Measurements from ENCODE around the gene TMEM132D. TPM values are rescaled to one million over a fixed set of nuclear protein-coding genes. Genes with fewer than 3 reads are reported as not detected.

TMEM132D gene
- total and polyA plus RNA-seq, 5 donors from 2014 or later = not detected

GRCh38 chr12:129486931-129487330 lies 416.9 kb downstream of the TMEM132D start:
- no peaks in the 10 kb centered on the region for H3K27me3 ChIP-seq (ENCODE audit: control insufficient read depth, insufficient read depth, low read length)
- H3K4me3 ChIP-seq (ENCODE audit: low read depth, low read length) = no peak overlapping the region
- no peaks in the 10 kb centered on the region for H3K4me1 ChIP-seq (ENCODE audit: control insufficient read depth, insufficient read depth, low read length, poor library complexity, severe bottlenecking)
- H3K27ac ChIP-seq (ENCODE audit: insufficient read depth, low read length, poor library complexity, severe bottlenecking) = no peak overlapping the region
- Mint-ChIP-seq H3K4me3 (no peak overlapping the region), H3K36me3 (no peaks in the 10 kb centered on the region), H3K27me3 (no peaks in the 10 kb centered on the region), H3K9me3 (peaks cover 0 to 10% (median 2%) of the 10 kb centered on the region in 7 donors), H3K27ac (no peak overlapping the region), H3K4me1 (no peaks in the 10 kb centered on the region)
- no peak for DNase-seq
- no peak for ATAC-seq (ENCODE audit: low read depth in 2 of 2)
- H3K36me3 ChIP-seq (ENCODE audit: control insufficient read depth, insufficient read depth, low read length) = no peaks in the 10 kb centered on the region
- peaks cover 0 to 1% of the 10 kb centered on the region in 2 experiments for H3K9me3 ChIP-seq (ENCODE audit: control insufficient read depth in 2 of 2, low read length in 2 of 2)

GRCh38 chr12:129483111-129483893 lies 420.5 kb downstream of the TMEM132D start:
- H3K9me3 ChIP-seq (ENCODE audit: control insufficient read depth in 2 of 2, low read length in 2 of 2) = peaks cover 0 to 1% of the 10 kb centered on the region in 2 experiments
- H3K36me3 Mint-ChIP-seq = no peaks in the 10 kb centered on the region
- no peaks in the 10 kb centered on the region for H3K4me1 ChIP-seq (ENCODE audit: control insufficient read depth, insufficient read depth, low read length, poor library complexity, severe bottlenecking)
- DNase-seq (no peak), ATAC-seq (ENCODE audit: low read depth in 2 of 2) (no peak)
- H3K36me3 ChIP-seq (ENCODE audit: control insufficient read depth, insufficient read depth, low read length) = no peaks in the 10 kb centered on the region
- H3K27ac ChIP-seq (ENCODE audit: insufficient read depth, low read length, poor library complexity, severe bottlenecking) = no peak overlapping the region
- H3K27ac Mint-ChIP-seq = no peak overlapping the region
- H3K9me3 Mint-ChIP-seq = peaks cover 0 to 11% (median 2%) of the 10 kb centered on the region in 7 donors
- no peak overlapping the region for H3K4me3 ChIP-seq (ENCODE audit: low read depth, low read length)
- no peaks in the 10 kb centered on the region for H3K4me1 Mint-ChIP-seq
- no peaks in the 10 kb centered on the region for H3K27me3 ChIP-seq (ENCODE audit: control insufficient read depth, insufficient read depth, low read length)
- no peaks in the 10 kb centered on the region for H3K27me3 Mint-ChIP-seq
- H3K4me3 Mint-ChIP-seq = no peak overlapping the region

GRCh38 chr12:129481921-129482320 lies 421.9 kb downstream of the TMEM132D start:
- Histone ChIP-seq H3K4me3 (ENCODE audit: low read depth, low read length) (no peak overlapping the region), H3K27me3 (ENCODE audit: control insufficient read depth, insufficient read depth, low read length) (no peaks in the 10 kb centered on the region), H3K36me3 (ENCODE audit: control insufficient read depth, insufficient read depth, low read length) (no peaks in the 10 kb centered on the region), H3K27ac (ENCODE audit: insufficient read depth, low read length, poor library complexity, severe bottlenecking) (no peak overlapping the region), H3K9me3 (ENCODE audit: control insufficient read depth in 2 of 2, low read length in 2 of 2) (peaks cover 0 to 1% of the 10 kb centered on the region in 2 experiments), H3K4me1 (ENCODE audit: control insufficient read depth, insufficient read depth, low read length, poor library complexity, severe bottlenecking) (no peaks in the 10 kb centered on the region)
- Mint-ChIP-seq H3K4me3 (no peak overlapping the region), H3K9me3 (peaks cover 0 to 11% (median 2%) of the 10 kb centered on the region in 7 donors), H3K27me3 (no peaks in the 10 kb centered on the region), H3K27ac (no peak overlapping the region), H3K4me1 (no peaks in the 10 kb centered on the region), H3K36me3 (no peaks in the 10 kb centered on the region)
- ATAC-seq (ENCODE audit: low read depth in 2 of 2) (no peak), DNase-seq (no peak)

DNA sequence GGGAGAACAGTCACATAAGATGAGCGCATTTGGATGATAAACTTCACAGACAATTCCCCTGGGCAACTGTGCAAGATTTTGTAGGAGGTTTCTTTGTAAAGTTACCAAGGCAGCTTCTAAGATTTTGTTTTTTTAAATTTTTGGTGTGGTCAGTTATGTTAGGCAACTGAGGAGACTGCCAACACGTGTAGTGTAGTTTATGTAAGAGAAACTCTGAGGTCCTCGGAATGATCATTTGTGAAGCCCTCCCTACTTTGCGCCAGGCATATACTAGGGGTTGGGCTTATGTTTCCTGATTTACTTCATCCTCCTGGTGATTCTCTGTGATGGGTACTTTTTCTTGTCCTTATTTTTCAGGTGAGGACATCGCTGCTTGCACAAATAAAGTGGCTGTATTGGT lies 433.6 kb downstream of the TMEM132D start:
- Mint-ChIP-seq H3K27me3 (no peaks in the 10 kb centered on the region), H3K4me3 (no peak overlapping the region), H3K36me3 (no peaks in the 10 kb centered on the region), H3K9me3 (peaks cover 1 to 13% (median 7%) of the 10 kb centered on the region in 7 donors), H3K4me1 (no peaks in the 10 kb centered on the region), H3K27ac (no peak overlapping the region)
- ATAC-seq (ENCODE audit: low read depth in 2 of 2) (no peak), DNase-seq (no peak)
- Histone ChIP-seq H3K27me3 (ENCODE audit: control insufficient read depth, insufficient read depth, low read length) (no peaks in the 10 kb centered on the region), H3K36me3 (ENCODE audit: control insufficient read depth, insufficient read depth, low read length) (no peaks in the 10 kb centered on the region), H3K9me3 (ENCODE audit: control insufficient read depth in 2 of 2, low read length in 2 of 2) (peaks cover 0 to 2% of the 10 kb centered on the region in 2 experiments), H3K4me1 (ENCODE audit: control insufficient read depth, insufficient read depth, low read length, poor library complexity, severe bottlenecking) (no peaks in the 10 kb centered on the region), H3K4me3 (ENCODE audit: low read depth, low read length) (no peak overlapping the region), H3K27ac (ENCODE audit: insufficient read depth, low read length, poor library complexity, severe bottlenecking) (no peak overlapping the region)

DNA sequence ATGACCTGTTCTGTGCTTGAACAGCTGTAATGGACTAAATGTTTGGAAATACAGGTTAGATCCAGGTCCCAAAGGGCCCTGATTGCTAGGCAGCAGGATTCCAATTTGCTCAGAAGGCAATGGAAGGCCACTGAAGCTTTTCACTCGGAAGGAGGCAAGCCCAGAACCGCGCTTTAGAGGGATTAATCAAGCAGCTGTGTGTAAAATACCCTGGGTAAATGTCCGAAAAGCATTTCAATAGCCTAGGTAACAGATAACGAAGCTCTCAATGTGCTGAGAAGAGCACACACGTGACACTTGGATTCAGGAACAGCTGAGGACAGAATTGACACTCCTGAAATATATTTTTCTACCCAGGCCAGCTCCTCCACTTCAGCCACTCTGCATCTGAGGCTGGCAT lies 436.1 kb downstream of the TMEM132D start:
- no peak for DNase-seq

DNA sequence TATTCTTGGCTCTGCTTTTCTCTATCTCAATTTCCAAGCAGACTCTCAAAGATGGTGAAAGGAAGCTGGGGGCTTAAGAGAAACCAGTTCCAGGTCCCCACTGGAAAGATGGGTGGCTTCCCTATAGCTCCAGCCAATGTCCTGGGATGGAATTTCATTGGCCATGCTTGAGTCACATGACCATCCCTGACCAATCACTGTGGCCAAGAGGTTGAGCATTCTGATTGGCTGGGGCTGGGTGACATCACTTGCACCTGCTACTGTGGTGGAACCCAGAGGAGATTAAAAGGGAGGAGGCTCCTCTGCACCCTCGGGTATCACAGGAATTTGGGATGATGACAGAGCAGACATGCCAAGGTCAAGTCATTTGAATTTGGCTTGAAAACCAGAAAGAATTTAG lies 436.5 kb downstream of the TMEM132D start:
- H3K4me1 ChIP-seq (ENCODE audit: control insufficient read depth, insufficient read depth, low read length, poor library complexity, severe bottlenecking) = no peaks in the 10 kb centered on the region
- no peak for ATAC-seq (ENCODE audit: low read depth in 2 of 2)
- no peak overlapping the region for H3K27ac ChIP-seq (ENCODE audit: insufficient read depth, low read length, poor library complexity, severe bottlenecking)
- H3K27me3 Mint-ChIP-seq = no peaks in the 10 kb centered on the region
- no peak overlapping the region for H3K4me3 Mint-ChIP-seq
- H3K36me3 ChIP-seq (ENCODE audit: control insufficient read depth, insufficient read depth, low read length) = no peaks in the 10 kb centered on the region
- no peak for DNase-seq
- H3K36me3 Mint-ChIP-seq = no peaks in the 10 kb centered on the region
- H3K4me1 Mint-ChIP-seq = no peaks in the 10 kb centered on the region
- H3K27me3 ChIP-seq (ENCODE audit: control insufficient read depth, insufficient read depth, low read length) = no peaks in the 10 kb centered on the region
- H3K4me3 ChIP-seq (ENCODE audit: low read depth, low read length) = no peak overlapping the region
- peaks cover 0 to 2% of the 10 kb centered on the region in 2 experiments for H3K9me3 ChIP-seq (ENCODE audit: control insufficient read depth in 2 of 2, low read length in 2 of 2)
- peaks cover 1 to 13% (median 7%) of the 10 kb centered on the region in 7 donors for H3K9me3 Mint-ChIP-seq
- H3K27ac Mint-ChIP-seq = no peak overlapping the region

More for the DNA sequence above, 436.1 kb downstream of the TMEM132D start:
- H3K4me3 ChIP-seq (ENCODE audit: low read depth, low read length) = no peak overlapping the region
- no peak overlapping the region for H3K4me3 Mint-ChIP-seq
- H3K27me3 Mint-ChIP-seq = no peaks in the 10 kb centered on the region
- H3K9me3 Mint-ChIP-seq = peaks cover 1 to 13% (median 7%) of the 10 kb centered on the region in 7 donors
- no peak for ATAC-seq (ENCODE audit: low read depth in 2 of 2)
- no peaks in the 10 kb centered on the region for H3K4me1 ChIP-seq (ENCODE audit: control insufficient read depth, insufficient read depth, low read length, poor library complexity, severe bottlenecking)
- peaks cover 0 to 2% of the 10 kb centered on the region in 2 experiments for H3K9me3 ChIP-seq (ENCODE audit: control insufficient read depth in 2 of 2, low read length in 2 of 2)
- no peaks in the 10 kb centered on the region for H3K36me3 Mint-ChIP-seq
- no peaks in the 10 kb centered on the region for H3K36me3 ChIP-seq (ENCODE audit: control insufficient read depth, insufficient read depth, low read length)
- H3K27me3 ChIP-seq (ENCODE audit: control insufficient read depth, insufficient read depth, low read length) = no peaks in the 10 kb centered on the region
- H3K27ac Mint-ChIP-seq = no peak overlapping the region
- H3K27ac ChIP-seq (ENCODE audit: insufficient read depth, low read length, poor library complexity, severe bottlenecking) = no peak overlapping the region
- no peaks in the 10 kb centered on the region for H3K4me1 Mint-ChIP-seq

GRCh38 chr12:129466499-129466898 lies 437.3 kb downstream of the TMEM132D start:
- H3K27me3 Mint-ChIP-seq = no peaks in the 10 kb centered on the region
- H3K9me3 ChIP-seq (ENCODE audit: control insufficient read depth in 2 of 2, low read length in 2 of 2) = peaks cover 0 to 2% of the 10 kb centered on the region in 2 experiments
- H3K27me3 ChIP-seq (ENCODE audit: control insufficient read depth, insufficient read depth, low read length) = no peaks in the 10 kb centered on the region
- no peak overlapping the region for H3K27ac ChIP-seq (ENCODE audit: insufficient read depth, low read length, poor library complexity, severe bottlenecking)
- H3K36me3 Mint-ChIP-seq = no peaks in the 10 kb centered on the region
- no peaks in the 10 kb centered on the region for H3K4me1 ChIP-seq (ENCODE audit: control insufficient read depth, insufficient read depth, low read length, poor library complexity, severe bottlenecking)
- peaks cover 0 to 17% (median 4%) of the 10 kb centered on the region in 7 donors for H3K9me3 Mint-ChIP-seq
- H3K4me1 Mint-ChIP-seq = no peaks in the 10 kb centered on the region
- no peak for ATAC-seq (ENCODE audit: low read depth in 2 of 2)
- no peak overlapping the region for H3K4me3 Mint-ChIP-seq
- no peaks in the 10 kb centered on the region for H3K36me3 ChIP-seq (ENCODE audit: control insufficient read depth, insufficient read depth, low read length)
- H3K4me3 ChIP-seq (ENCODE audit: low read depth, low read length) = no peak overlapping the region
- no peak overlapping the region for H3K27ac Mint-ChIP-seq
- no peak for DNase-seq

DNA sequence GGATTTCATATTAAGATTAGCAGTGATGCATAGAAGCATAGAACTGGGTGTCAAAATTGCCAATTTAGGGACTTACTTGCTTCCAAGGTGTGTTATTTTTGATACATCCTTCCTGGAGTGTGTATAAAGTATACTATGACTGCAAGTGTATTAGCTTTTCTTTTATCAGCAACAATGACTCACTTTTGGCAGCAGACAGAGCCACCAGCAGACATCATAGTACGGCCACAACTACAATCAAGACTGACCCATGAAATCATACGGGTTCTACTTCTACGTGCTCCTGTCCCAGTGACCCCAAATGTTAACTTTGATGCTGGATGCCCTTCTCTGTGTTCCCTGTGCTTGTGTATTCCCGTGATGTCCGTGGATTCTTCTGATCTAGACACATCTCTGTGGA lies 443.9 kb downstream of the TMEM132D start:
- Histone ChIP-seq H3K27ac (ENCODE audit: insufficient read depth, low read length, poor library complexity, severe bottlenecking) (no peak overlapping the region), H3K9me3 (ENCODE audit: control insufficient read depth in 2 of 2, low read length in 2 of 2) (no peaks in the 10 kb centered on the region), H3K36me3 (ENCODE audit: control insufficient read depth, insufficient read depth, low read length) (no peaks in the 10 kb centered on the region), H3K4me3 (ENCODE audit: low read depth, low read length) (no peak overlapping the region), H3K4me1 (ENCODE audit: control insufficient read depth, insufficient read depth, low read length, poor library complexity, severe bottlenecking) (no peaks in the 10 kb centered on the region), H3K27me3 (ENCODE audit: control insufficient read depth, insufficient read depth, low read length) (no peaks in the 10 kb centered on the region)
- H3K9me3 Mint-ChIP-seq = peaks cover 0 to 22% (median 10%) of the 10 kb centered on the region in 7 donors
- no peaks in the 10 kb centered on the region for H3K27me3 Mint-ChIP-seq
- no peak overlapping the region for H3K4me3 Mint-ChIP-seq
- H3K4me1 Mint-ChIP-seq = no peaks in the 10 kb centered on the region
- H3K36me3 Mint-ChIP-seq = no peaks in the 10 kb centered on the region
- H3K27ac Mint-ChIP-seq = no peak overlapping the region
- ATAC-seq (ENCODE audit: low read depth in 2 of 2) (no peak), DNase-seq (no peak)
